NCI-H345 treated with DMSO at 0.1 percent for 48 hours (cell line): ENCODE measurements around the gene SLC6A6.
A peak's percentile ranks its signal among the peaks of the same experiment; 100 is the strongest.

Source experiments
- DNase-seq: peaks from one replicate; lab custom pipeline; 2025; ENCODE audit not compliant: unreplicated experiment; lab: John Stamatoyannopoulos, UW

SLC6A6 gene

DNA sequence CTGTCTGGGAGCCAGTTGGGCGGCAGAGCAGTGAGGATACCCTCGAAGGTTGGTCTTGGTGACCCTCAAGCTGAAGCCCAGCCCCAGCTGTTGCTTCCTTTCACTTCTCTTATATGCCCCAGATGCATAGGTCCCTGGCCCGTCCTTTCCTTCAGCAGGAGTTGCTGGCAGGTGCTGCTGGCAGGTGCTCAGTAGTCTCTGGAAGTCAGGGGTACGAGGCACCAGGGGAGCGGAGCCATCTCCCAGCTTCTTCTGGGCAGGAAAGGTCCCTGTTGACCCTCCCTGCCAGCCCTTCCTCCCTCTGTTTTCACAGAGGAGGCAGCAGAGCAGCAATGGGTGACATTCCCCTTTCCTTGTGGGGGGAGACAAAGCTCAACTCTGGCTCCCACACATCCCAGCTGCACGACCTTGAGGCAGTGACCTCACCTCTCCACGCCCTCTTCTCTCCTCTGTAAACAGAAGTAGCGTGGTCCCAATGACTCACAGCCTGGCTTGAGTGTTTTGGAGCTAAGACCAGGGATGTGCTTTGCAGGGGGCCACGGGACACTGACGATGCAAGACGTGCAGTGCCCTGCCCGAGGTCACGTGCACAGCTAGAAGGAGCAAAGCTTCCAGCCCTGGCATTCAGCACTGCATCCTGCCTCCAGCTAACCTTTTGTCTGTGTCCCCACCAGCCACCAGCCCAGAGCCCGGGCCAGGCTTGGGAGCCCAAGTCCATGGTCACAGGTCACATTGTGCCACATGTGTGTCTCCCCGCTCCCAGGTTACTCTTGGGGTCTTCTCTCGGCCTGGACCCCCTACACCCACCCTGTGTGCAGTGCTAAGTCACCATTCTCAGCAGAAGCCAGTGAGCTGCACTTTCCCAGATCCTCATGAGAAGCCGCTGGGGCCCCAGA lies 49.7 kb downstream of the SLC6A6 start:
- DNase-seq = no peak

- peak; percentile 64 for DNase-seq
Observed at GRCh38 chr3:14452740-14453710, 50.6 kb downstream of the SLC6A6 start.

DNA sequence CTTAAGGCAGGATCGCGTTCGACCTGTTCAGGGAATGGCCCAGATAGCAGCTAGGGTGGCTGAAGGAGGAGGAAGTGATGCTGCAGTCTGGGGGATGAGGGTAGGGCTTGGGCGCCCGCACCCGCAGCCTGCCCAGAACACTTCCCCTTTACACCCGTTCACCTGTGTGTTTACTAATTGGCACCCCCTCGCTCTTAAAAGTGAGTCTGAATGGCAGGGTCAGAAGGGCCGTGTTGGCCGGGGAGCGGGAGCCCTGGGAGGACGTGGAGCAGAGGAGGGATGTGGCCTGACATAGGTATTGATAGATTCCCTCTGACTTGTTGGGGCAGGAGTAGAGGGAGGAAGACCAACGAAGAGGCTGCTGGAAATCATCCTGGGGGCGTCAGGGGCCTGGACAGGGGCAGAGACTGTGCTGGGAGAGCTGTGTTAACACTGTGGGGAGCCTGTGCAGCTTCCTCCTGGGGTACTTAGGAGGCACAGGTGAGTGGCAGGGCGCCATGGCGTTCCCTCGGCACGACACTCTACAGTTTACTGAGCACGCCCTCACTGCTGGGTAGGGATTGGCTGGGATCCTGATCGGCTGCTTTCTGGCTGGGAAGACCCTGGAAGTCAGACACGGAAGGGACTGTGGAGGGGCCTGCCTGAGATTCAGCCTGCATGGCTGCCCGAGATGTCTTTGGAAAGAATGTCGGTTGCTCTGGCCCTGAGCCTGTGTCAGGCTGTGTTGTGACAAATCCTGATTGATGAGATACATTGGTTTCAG lies 51.7 kb downstream of the SLC6A6 start:
- DNase-seq = no peak

GRCh38 chr3:14454639-14455310 lies 52.4 kb downstream of the SLC6A6 start:
- DNase-seq = no peak

GRCh38 chr3:14455571-14456317 lies 53.3 kb downstream of the SLC6A6 start:
- DNase-seq = no peak

- DNase-seq = no peak
Observed at GRCh38 chr3:14456794-14457193, 54.4 kb downstream of the SLC6A6 start.

GRCh38 chr3:14457481-14457880 lies 55.1 kb downstream of the SLC6A6 start:
- DNase-seq = no peak

DNA sequence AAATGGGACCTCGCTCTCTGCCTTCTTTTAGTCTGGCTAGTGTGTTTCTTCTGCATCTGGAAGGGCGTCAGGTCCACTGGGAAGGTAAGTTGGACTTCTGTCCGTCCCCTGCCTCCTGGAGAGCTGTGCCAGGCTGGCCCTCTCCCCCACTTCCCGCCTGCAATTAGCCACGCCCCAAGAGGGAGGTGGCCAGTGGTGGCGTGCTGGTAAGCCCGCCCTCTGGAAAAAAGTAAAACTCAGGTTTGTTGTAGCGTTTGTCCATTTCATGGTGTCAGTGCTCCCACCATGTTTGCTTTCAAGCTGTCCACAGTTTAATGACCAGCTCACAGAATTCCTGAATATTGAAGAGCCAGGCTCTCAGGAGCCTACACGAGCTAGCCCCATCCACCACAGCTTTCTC lies 55.6 kb downstream of the SLC6A6 start:
- no peak for DNase-seq

DNA sequence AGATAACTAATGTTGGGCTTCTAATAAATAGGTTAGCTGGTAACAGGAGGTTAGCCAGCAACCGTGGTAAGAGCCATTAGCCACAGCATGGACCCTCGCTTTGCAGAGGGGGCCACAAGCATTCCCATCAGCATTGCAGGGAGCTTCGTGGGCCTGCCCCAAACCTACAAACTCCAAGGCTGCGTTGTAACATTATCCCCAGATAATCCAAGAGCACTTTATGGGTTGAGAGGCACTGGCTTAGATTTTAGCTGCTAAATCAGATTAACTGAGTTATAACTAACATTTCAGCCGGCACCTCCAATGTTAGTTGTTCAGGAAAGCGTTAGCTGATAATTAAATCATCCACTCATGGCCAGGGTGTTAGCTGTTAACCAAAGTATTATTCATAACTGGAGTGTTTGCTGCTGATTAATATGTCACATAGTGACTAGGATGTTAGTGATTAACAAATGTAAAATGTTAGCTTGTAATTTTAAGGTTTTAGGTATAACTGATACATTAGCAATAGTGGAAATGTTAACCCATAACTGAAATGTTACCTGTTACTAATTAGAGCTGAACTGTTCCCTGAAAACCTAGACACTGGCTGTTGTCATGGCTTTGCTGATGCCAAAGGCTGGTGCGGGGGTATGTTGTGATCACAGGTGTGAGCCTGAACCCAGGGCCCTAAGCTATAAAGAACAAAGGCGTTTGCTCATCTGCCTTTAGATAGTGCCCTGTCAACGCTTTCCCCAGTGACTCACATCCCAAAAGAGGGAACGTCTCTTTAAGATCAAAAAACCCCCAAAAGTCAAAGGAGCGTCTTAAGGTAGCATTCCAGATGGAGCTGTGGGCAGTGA lies 56.2 kb downstream of the SLC6A6 start:
- DNase-seq = no peak

GRCh38 chr3:14459384-14459783 lies 57.0 kb downstream of the SLC6A6 start:
- DNase-seq = no peak

GRCh38 chr3:14459787-14460186 lies 57.4 kb downstream of the SLC6A6 start:
- DNase-seq = no peak

GRCh38 chr3:14460342-14461005 lies 58.1 kb downstream of the SLC6A6 start:
- no peak for DNase-seq

DNA sequence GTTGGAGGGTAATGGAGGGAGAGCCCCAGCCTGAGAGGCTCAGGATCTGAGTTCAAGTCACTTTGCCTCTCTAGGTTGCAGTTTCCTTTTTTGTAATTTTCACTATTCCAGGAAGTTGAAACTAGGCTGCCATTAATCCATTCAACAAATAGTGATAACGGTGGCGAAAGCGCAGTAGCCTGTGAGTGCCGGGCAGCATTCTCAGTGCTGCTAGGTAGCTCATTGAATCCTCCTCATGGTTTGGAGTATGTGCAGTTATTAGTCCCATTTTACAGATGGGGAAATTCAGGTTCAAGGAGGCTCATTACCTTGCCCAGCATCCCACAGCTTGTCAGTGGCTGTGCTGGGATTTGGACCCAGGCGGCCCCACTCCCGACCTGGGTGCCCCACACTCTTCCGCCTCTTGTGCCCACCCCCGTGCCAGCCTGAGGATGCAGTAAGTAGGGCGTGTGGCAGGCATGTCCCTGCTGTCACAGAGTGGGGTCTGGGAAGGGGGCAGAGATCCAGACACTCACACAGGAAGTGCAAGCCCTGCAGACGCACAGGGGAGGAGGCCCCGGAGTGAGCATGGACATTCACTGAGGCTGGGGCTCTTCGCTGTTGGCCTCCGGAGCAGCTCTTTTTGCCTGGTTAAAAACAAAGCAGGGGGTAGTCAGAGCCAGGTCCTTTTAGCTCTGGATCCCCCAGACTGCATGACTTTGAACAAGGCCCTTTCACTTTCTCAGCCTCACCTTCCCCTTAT lies 58.8 kb downstream of the SLC6A6 start:
- DNase-seq = no peak

GRCh38 chr3:14461748-14462324 lies 59.4 kb downstream of the SLC6A6 start:
- DNase-seq = no peak

DNA sequence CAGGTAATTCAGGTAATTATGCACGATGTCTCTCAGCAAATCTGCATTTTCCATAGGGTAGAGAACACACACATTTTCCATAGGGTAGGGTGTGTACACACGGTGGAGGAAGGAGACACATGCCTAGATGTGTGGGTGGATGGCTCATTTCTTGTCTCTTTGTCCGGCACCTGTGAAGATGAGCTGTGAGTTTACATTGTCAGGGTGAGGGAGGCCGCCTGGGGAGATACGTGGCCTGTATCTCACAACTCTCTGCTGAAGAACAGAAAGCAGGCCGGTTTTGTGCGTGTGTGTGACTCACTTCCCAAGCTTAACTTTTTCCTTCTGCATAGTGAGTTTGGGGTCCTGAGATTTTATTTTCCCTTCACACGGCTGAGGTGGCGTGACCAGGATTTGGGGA lies 60.3 kb downstream of the SLC6A6 start:
- DNase-seq = no peak

DNA sequence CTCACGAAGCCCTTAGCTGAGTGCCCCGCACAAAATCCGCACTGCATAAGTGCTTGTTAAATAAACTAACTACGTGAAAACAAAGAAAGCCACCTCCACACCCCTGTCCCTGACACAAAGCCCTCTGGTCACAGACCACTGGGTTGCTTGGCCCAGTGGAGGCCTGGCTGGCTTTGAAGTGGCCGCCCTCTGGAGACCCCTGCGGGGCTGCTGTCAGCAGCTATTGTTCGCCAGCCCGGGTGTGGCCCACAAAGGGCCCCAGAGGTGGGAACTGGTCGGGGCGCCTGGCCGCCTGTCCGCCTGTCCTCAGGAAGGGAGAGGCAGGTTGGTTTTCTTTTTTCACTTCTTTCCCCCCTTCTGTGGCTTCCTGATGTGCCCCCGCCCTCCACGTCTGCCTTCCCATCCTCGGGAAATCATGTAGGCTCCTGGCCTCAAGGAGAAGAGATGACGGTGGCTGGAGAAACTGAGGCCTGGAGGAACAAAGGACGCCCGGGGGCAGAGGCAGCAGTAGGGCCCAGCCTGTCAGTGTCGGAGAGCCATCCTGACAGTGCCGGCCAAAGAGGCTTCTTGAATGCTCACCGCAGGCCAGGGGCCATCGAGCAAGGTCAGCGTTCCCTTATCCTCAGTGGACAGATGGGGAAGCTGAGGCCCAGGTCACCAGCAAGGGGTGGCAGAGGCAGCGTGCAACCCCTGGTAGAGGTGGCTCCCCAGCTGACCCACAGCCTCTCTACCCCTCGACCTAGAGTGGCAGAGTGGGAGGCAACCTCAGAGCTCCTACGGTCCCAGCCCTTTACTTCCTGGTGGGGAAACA lies 61.1 kb downstream of the SLC6A6 start:
- DNase-seq = no peak

- no peak for DNase-seq
Observed at GRCh38 chr3:14464141-14464465, 61.7 kb downstream of the SLC6A6 start.
